DMS114 treated with DMSO at 0.1 percent for 48 hours (cell line): Measurements from ENCODE around the gene C6orf136.

Experiments used
- DNase-seq: peaks from one replicate; lab custom pipeline; 2025; ENCODE audit not compliant: unreplicated experiment; lab: John Stamatoyannopoulos, UW

Gene C6orf136

DNA sequence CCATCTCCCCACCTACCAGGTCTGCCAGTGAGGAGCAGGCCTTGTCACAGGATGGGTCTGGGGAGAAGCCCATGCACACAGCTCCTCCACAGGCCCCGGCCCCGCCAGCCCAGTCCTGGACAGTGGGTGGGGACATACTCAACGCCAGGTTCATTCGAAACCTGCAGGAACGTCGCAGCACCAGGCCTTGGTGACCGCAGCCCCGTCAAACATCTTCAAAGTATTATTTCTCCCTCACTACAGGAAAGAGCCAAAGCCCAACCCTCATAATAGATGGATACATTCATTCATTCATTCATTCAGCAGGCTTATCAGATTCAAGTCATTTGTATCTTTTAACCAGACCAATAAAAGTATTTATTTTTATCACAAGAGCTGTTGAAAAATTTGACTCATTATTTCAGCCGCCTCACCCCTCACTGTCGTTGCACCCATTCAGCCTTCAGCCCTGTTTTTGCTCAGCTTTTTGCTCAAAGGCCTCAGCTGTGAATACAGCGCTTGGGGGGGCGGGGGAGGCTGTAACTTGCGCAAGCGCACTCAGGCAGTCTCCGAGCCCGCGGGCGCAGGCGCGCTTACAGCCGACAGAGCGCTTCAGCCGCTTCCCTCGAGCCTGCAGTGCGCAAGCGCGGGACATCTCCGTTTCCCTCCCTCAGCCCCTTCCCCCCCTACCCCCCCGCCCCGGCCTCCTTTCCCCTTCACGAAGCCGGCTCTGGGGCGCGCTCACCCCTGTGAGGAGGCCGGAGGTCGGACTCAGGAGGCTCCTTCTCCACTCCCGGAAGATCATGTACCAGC lies at the start of gene C6orf136:
C6orf136 (plus strand) TSS at position 684 of the 792 bp plus-strand sequence; CDS start at position 783, 99 bp downstream.
- peak; percentile 88 for DNase-seq

- DNase-seq, result peak; percentile 76
Observed at GRCh38 chr6:30597315-30598144, 49.4 kb upstream of the C6orf136 start.

DNA sequence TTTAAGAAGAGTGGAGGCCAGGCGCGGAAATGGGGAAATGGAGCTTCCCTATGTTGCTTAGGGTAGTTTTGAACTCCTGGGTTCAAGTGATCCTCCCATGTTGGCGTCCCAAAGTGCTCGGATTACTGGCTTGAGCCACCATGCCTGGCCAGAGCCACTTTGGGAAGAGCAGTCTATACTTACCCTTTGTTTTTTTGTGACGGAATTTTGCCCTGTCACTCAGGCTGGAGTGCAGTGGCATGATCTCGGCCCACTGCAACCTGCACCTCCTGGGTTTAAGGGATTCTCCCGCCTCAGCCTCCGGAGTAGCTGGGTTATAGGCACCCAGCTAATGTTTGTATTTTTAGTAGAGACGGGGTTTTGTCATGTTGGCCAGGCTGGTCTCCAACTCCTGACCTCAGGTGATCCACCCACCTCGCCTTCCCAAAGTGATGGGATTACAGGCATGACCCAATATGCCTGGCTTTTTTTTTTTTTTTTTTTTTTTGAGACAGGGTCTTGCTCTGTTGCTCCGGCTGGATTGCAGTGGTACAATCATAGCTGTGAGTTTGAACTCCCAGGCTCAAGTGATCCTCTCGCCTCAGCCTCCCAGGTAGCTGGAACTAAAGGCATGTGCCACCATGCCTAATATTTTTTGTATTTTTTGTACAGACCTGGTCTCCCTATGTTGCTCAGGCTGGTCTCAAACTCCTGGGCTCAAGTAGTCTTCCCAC lies 47.9 kb upstream of the C6orf136 start:
- no peak for DNase-seq

GRCh38 chr6:30599625-30600324 lies 47.2 kb upstream of the C6orf136 start:
- DNase-seq, result no peak

DNA sequence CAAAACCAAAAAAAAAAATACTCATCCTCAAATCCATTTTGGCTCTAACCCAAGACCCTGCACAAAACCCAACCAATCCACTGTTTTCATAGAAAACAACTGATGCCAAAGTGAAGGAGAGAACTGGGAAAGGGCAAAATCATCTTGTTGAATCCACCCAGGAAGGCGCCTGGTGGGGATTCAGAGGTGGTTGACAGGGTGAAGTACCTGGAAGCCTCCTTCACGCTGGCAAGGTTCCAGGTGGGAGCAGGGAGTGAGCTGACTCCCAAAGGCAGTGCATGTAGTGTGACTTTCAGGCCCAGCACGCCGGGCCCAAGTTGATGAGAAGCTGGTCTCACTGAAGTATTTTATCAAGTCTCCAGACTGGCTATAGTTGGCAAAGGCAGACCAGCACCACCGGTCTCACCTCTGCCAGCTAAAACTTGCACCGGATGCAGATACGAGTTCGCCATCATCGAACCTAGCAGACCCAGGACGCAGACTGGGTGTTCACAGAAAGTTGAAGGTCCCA lies 46.4 kb upstream of the C6orf136 start:
- no peak for DNase-seq

DNA sequence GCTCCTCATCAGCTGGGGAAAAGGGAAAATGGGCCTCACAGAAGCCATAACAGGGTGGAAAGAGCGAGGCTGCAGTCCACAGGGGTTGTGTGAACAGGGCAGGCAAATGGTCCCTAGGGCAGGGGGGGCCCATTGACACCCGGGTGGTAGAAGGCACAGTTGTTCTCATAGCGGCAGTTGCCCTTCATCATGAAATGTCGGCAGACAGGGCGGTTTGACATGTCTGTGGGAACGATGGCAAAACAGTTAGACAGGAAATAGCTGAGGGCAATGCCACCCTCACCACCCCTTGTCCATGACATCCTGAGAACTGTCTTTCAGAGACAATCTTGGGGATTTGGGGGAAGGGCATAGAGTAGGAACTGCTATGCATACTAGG lies 45.5 kb upstream of the C6orf136 start:
- no peak for DNase-seq

DNA sequence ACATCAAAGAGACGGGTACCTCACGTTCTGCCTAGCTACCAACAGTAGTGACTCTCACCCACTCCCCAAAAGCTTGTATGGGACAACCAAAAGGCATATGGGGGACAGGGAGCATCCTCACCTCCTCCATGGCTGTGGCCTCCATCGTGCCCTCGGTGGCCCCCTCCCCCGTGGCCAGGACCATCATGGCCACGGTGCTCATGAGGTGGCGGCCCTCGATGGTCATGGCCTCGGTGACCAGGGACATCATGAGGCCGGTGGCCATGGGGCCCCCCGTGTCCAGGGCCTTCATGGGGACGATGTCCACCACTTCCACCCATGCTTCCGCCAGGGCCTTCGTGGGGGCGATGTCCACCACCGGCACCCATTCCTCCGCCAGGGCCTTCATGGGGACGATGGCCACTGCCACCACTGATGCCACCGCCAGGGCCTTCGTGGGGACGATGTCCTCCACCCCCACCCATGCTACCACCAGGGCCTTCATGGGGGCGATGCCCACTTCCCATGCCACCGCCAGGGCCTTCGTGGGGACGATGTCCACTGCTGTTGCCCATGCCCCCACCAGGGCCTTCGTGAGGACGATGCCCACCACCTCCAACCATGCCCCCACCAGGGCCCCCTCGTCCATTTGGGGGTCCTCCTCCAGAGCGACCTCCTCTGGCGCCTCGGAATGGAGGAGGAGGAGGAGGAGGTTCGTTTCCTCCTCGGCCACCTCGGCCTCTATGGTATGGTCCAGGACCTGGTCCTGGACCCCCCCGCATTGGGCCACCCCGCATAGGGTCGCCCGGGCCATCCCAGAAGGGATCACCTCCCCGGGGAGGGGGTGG lies 44.9 kb upstream of the C6orf136 start:
- no peak for DNase-seq

DNA sequence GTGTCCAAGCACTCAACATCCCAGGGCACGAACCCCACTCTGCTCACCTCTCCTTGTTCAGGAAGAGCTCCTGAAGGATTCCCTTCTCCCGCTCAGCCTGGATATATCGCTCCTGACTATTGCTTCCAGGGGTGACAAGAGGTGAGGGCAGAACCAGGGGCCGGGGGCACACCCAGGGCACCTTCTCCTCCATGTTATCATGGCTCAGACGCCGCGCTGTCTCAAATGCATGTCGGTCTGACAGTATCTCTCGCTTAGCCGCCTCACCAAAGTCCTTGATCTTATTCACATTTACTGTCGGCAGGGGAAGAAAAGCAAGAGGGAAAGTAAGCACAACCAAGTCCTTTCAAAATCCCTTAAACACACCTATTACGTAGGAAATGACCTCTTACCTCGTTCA lies 43.0 kb upstream of the C6orf136 start:
- DNase-seq, result no peak

DNA sequence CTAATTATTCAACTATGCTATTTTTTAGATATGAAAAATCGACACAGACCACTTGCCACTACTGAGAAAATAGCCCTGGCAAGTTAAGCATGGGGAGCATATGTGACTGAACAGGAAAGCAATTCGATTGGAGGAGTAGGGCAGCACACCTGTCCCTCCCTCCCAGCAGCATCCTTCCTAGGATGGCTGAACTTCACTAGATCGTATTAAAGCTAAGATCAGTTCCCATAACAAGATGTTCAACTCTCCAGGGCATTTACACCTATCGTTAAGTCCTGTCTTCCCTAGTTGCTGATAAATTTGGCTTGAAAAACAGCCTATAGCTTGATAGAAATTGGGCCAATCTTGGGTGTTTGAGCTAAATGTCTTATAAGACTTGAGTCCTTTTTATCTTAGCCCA lies 36.9 kb upstream of the C6orf136 start:
- no peak for DNase-seq

- no peak for DNase-seq
Observed at GRCh38 chr6:30611150-30611855, 35.6 kb upstream of the C6orf136 start.

GRCh38 chr6:30611856-30612194 lies 35.1 kb upstream of the C6orf136 start:
- no peak for DNase-seq

- DNase-seq, result peak; percentile 57
Observed at GRCh38 chr6:30612213-30612612, 34.7 kb upstream of the C6orf136 start.

DNA sequence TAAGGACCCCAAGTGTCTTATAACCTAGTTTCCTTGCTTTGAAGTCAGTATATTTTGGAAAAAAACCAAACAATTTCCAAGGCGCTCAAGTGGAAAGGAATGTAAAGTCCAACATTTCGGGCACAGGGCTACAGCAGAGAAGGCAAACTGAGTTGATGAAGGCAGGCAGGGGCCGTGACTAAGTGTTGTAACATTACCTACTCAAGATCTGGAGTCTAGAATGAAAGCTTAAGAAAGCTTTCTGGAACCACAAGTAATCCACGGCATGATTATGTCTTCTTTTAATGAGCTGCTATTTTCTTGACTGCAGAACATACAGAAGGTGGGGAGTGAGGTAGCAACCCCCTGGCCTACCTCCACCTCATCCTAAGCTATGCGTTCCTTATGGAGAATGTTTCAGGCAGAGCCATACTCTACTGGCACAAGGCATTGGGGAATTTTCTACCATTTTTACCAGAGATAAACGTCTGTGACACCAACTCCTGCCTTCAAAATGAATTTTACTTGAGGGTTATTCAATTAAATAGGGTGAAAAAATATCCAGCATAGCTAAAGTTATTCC lies 34.2 kb upstream of the C6orf136 start:
- no peak for DNase-seq

GRCh38 chr6:30613251-30614043 lies 33.5 kb upstream of the C6orf136 start:
- DNase-seq, result no peak

DNA sequence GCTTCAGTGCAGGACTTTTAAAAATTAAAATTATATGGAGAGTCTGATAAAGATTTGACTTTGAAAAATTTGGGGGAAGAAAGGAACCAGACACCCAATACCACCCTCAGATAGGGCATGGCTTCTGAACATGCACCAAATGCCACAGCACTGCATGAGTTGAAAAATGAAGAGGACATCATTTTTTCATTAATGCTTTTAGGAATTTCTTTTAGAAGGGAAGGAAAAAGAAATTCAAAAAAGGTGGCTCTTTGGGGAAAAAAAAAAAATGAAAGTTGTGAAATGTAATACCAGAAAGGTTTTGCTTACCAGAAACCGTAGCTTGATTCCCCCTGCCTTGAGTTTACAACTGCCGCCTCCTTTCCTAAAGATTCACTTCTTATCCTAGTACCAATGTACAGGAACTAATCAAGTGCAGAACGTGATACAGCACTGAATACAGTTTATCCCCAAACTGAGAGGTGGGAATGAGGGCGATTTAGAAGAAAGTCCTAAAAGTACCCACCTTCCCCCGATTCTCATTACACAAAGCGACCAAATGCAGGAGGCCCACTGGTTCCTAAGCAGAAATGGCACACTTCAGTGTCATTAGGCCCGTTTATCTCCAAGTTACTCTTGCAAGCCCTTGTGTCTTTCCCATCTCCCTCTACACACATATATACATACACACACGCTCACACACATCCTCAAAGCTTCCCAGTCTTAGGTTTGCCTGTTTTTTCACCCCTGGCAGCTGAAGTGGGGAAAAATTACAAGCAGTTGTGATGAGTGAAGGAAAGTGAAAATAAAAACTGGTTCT lies 32.7 kb upstream of the C6orf136 start:
- no peak for DNase-seq

DNA sequence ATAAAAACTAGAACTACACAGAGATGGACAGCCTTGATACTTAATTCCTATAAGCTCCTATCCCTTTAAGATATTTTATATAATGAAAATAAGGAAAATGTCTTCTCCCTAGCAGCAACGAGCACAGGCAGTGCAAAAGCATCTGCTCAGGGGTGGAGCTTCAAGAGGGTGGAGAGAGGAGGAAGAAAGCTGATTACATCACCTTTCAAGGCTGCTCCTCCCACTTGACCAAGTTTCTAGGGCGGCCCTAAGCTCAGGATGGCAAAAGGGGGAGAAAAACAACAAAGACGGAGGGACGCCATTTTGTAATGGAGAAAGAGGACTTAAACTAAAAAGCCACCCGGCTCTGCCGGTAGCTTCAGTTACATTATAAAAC lies 32.1 kb upstream of the C6orf136 start:
- DNase-seq, result peak; percentile 99

DNA sequence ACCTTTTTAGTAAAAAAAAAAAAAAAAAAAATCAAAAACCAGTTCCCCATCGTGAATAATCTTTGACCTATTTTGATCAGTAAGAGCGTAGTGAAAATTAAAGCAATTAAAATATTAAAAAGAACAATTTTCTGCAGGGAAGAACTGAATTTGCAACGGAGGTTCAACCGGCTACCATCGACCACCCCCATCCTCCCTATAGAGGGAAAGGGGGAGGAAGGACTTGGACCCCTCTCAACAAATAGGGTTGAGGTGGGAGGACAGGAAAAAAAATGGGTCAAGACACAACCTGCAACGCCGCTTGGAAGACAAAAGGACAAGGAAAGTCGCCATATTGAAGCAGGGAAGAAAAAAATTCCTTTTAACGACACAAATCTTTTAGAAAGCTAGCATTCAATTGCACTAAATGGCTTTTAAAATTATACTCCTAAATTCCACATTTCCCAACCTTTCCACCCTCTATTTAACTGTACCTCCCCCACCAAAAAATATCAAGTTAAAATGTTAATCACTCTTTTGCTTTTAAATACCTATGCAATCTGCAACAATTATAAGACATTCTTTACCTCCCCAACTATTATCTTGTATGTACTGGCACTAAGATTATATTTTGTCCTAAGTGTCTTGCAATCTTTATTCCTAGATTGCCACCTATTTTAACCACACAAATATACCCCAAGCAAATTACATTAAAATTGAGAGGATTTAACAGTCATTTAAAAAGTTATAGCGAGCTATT lies 31.5 kb upstream of the C6orf136 start:
- DNase-seq, result peak; percentile 85
